Hypothalamus (tissue), 51 donors: ENCODE results near the gene VWA7.

Experiments
- DNase-seq, 51 donors: peaks; one replicate each; lab custom pipeline; 2025; lab: John Stamatoyannopoulos, UW

The VWA7 gene

GRCh38 chr6:31781244-31782125, 4.4 kb upstream of the VWA7 start:
- DNase-seq: no peak

- no peak for DNase-seq
These were observed 3.5 kb upstream of the VWA7 start for GRCh38 chr6:31780507-31781243.

GRCh38 chr6:31779908-31780307, 2.8 kb upstream of the VWA7 start:
- DNase-seq: no peak

- DNase-seq: no peak
These were observed 2.1 kb upstream of the VWA7 start for GRCh38 chr6:31778999-31779885.

DNA sequence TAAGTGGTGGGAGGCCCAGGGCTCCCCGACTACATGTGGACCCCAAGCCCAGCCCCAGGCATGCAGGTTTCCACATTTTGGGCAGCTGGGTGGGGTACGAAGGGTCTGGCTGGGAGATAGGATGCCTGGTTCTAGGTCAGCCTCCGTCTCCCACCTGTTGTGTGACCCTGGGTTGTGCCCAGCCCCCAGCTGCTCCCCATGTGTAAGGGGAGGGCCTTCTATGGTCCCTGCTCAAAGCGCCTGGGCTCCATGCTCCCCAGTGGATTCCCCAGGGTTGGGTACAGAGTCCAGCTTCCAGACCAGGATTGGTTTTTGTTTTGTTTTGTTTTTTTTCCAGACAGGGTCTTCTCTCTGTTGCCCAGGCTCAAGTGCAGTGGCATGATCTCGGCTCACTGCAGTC, 1.1 kb upstream of the VWA7 start:
- DNase-seq: no peak

GRCh38 chr6:31777667-31778050, 531 bp upstream of the VWA7 start:
- no peak for DNase-seq

DNA sequence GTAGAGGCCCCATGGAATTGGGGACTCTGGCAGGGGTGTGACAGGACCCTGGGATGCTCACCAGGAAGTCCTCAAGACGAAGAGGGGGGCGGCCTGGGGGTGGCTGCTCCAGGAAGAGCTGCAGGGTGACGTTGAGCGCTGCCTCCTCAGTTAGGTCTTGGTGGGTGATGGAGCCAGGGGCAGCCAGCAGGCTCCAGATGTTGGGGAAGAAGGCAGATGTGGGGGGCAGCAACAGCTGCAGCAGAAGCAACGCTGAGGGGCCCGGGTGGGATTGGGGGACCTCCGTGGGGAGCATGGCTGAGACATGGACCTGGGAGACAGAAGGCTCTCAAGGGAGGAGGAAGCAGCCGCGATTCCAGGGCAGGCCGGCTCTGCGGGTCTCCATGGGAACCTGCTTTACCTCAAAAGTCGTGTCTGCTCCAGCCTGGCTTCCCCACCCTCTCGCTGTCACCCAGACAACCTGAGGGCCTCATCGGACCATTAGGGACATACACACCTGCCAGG, 591 bp downstream of the VWA7 start:
- peak in 9 of 51 donors; percentile 4 to 56 (median 29) for DNase-seq

- DNase-seq: no peak
These were observed 1.3 kb downstream of the VWA7 start for GRCh38 chr6:31775633-31776484.

GRCh38 chr6:31775184-31775583, 1.9 kb downstream of the VWA7 start:
- no peak for DNase-seq

DNA sequence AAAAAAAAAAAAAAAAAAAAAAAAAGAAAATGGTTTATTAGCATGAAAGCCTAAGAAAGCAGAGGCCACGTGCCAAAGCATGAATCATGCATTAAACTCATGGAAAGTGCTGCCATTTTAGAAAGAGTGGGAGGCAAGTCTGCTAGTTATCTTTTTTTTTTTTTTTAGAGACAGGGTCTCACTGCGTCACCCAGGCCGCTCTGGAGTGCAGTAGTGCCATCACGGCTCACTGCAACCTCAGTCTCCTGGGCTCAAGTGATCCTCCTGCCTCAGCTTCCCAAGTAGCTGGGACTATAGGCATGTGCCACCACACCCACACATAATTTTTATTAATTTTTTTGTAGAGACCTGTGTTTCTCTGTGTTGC, 5.2 kb downstream of the VWA7 start:
- DNase-seq: no peak

DNA sequence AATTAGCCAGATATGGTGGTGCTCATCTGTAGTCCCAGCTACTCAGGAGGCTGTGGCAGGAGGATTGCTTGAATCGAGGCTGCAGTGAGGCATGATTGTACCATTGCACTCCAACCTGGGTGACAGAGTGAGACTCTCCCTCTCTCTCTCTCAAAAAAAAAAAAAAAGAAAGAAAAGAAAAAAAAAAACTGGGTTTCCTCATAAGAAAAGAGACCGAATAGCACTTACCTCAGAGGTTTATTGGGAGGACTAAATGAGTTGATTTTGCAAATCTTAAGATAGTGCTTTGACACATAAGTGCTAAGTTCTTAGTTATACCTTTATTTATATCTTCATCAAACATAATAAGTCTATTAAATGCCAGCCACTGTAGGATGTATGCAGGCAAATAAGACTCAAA, 6.3 kb downstream of the VWA7 start:
- no peak for DNase-seq

DNA sequence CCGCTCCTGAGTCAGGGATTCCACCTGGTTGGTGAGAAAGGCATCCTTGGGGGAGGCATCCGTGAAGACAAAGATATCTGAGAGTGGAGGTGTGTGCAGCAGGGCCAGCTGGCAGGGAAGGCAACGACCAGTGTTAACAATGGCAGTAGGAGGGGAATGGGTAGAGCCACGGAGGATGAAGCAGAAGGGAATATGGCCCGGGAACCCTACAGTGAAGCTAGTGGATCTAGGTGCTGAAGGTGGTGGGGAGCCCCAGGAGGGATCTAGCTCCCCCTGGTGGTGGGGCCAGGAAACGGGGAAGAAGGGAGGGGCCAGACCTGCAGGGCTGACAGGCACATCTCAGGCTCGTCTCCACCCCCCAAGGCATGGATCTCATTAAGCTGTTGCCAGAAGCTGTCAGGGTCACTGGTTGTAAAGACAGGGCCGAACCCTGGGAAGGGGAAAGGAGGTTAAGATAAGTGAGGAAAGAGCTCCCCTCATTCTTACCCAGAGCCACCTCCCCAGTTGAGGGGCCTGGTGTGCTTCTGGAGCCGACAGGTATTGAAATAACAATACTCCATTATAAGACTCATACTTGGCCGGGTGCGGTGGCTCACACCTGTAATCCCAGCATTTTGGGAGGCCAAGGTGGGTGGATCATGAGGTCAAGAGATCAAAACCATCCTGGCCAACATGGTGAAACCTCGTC, 7.3 kb downstream of the VWA7 start:
- DNase-seq: peak in 6 of 51 donors; percentile 4 to 29 (median 18)

DNA sequence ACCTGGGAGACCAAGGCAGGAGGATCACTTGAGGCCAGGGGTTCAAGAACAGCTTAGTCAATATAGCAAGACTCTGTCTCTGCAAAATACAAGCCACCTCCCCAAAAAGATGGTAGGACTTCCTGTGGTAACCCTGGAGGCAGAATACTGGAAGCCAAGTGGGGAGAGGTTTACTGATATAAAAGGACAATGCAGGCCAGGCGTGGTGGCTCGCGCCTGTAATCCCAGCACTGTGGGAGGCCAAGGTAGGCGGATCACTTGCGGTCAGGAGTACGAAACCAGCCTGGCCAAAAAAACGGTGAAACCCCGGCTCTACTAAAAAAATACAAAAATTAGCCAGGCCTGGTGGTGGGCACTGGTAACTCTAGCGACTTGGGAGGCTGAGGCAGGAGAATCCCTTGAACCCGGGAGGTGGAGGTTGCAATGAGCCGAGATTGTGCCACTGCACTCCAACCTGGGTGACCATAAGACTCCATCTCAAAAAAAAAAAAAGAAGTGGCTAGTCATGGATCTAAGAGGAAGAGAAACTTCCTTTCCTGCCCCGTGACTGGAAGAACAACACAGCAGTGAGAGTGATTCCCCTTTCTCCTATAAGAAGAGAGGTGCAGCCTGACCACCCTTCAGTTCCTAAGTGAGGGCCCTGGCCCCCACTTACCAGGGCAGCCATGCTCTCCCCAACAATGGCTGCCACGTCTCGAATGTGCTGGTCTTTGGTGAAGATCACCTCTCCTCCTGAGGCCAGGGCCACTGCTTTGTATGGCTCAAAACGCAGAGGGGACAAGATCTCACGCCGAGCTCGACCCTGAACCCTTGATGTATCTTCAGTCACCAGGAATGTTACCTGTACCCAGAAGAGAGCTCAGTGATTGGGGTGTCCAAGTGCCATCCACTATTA, 8.5 kb downstream of the VWA7 start:
- peak in 1 of 51 donors; percentile 8 for DNase-seq

GRCh38 chr6:31767096-31767645, 10.0 kb downstream of the VWA7 start:
- no peak for DNase-seq

- DNase-seq: peak in 1 of 51 donors; percentile 8
These were observed 11.0 kb downstream of the VWA7 start for GRCh38 chr6:31765910-31766794.

DNA sequence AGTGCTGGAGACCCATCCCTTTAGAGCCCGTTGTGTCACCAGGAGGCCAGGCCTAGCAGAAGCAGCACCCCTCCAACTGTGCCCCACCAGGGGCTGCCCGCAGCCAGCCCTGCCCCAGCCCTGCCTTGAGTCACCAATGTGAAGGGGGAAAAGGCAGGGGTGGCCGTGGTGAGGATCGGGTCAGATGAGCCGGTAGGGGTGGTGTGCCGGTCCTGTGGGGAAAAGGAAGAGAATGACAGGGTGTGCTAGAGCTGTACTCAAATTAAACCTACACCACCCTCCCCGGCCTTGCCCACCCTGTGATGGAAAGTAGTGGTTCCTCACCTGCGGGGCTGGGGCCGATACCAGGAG, 11.6 kb downstream of the VWA7 start:
- no peak for DNase-seq

GRCh38 chr6:31764198-31764597, 12.9 kb downstream of the VWA7 start:
- DNase-seq: no peak
